K562 (cell line): ENCODE results near the gene PMIS2. TPM values are rescaled to one million over a fixed set of nuclear protein-coding genes. Genes with fewer than 3 reads are reported as not detected.

Source experiments
- ARHGAP35 ChIP-seq: fragments of 450-650 bp; IDR thresholded peaks from 2 replicates; pipeline ENCODE4 v1.6.1; 2018; ENCODE audit not compliant: partially characterized antibody
- CTBP1 ChIP-seq: fragments of 450-650 bp; IDR thresholded peaks from 2 replicates; pipeline ENCODE4 v1.6.1; 2016; ENCODE audit warnings: borderline replicate concordance
- DEAF1 ChIP-seq: fragments of 450-650 bp; formaldehyde crosslinking; IDR thresholded peaks from 2 replicates; pipeline ENCODE4 v1.4.0; 2020; ENCODE audit warnings: mild to moderate bottlenecking, moderate library complexity
- ETS2 ChIP-seq: IDR thresholded peaks from 2 replicates; pipeline ENCODE4 v1.6.1; 2016; ENCODE audit warnings: borderline replicate concordance, missing genetic modification characterization, mild to moderate bottlenecking, moderate library complexity, missing compliant biosample characterization; ENCODE audit not compliant: poor library complexity, severe bottlenecking
- JUN ChIP-seq, 2 experiments: sonication (generic) in 1 of 2; formaldehyde crosslinking in 1 of 2; IDR thresholded peaks; 2 replicates each; pipeline versions ENCODE4 v1.6.1 to v1.8.0; 2012 to 2022; ENCODE audit warnings: borderline replicate concordance in 2 of 2, mild to moderate bottlenecking in 2 of 2, improper control_type of control experiment in 1 of 2, low read depth in 1 of 2, low read length in 1 of 2, missing genetic modification reagents in 1 of 2
- MNT ChIP-seq, 2 experiments: fragments of 450-650 bp; conservative IDR thresholded peaks; 2 replicates each; pipeline ENCODE4 v1.6.1; 2017; ENCODE audit warnings: mild to moderate bottlenecking in 2 of 2, moderate library complexity in 2 of 2
- POLR2A ChIP-seq: fragments of 450-650 bp; conservative IDR thresholded peaks from 2 replicates; pipeline ENCODE4 v1.6.1; 2016
- POLR2AphosphoS5 ChIP-seq: IDR thresholded peaks from 2 replicates; pipeline ENCODE4 v1.6.1; 2011; ENCODE audit warnings: mild to moderate bottlenecking, low read depth, low read length, moderate library complexity; ENCODE audit not compliant: control insufficient read depth, insufficient read depth
- PYGO2 ChIP-seq: fragments of 450-650 bp; IDR thresholded peaks from 2 replicates; pipeline ENCODE4 v1.6.1; 2016; ENCODE audit warnings: mild to moderate bottlenecking, missing genetic modification characterization, moderate library complexity, missing compliant biosample characterization
- SIN3A ChIP-seq, 2 experiments: fragments of 150-350 bp in 1 of 2; IDR thresholded peaks; 2 replicates each; pipeline ENCODE4 v1.6.1; 2011 to 2016; ENCODE audit warnings: borderline replicate concordance in 2 of 2, low read depth in 2 of 2, low read length in 2 of 2, mild to moderate bottlenecking in 2 of 2, moderate library complexity in 2 of 2; ENCODE audit not compliant: control insufficient read depth in 1 of 2
- SP2 ChIP-seq: IDR thresholded peaks from 2 replicates; pipeline ENCODE4 v1.6.1; 2011; ENCODE audit warnings: mild to moderate bottlenecking, low read depth, low read length, moderate library complexity; ENCODE audit not compliant: poor library complexity, severe bottlenecking; ENCODE audit errors: extremely low read depth
- XRCC3 ChIP-seq: fragments of 450-650 bp; IDR thresholded peaks from 2 replicates; pipeline ENCODE4 v1.6.1; 2017; ENCODE audit warnings: mild to moderate bottlenecking, moderate library complexity
- ZNF197 ChIP-seq: fragments of 200-800 bp; sonication (Bioruptor generic); IDR thresholded peaks from 2 replicates; pipeline ENCODE4 v1.6.1; 2016; ENCODE audit warnings: low read depth, missing genetic modification characterization, missing compliant biosample characterization
- polyA plus RNA-seq, 8 experiments: library from polyadenylated mRNA; depleted of rRNA in 4 of 8; stranded (reverse) in 5 of 8; unstranded in 3 of 8; fragments of >200 nt; fragmentation: Nextera tagmentation in 2 of 8; fragmentation: Illumina TruSeq in 1 of 8; extraction: Ambion mirVana in 2 of 8; extraction: Trizol in 1 of 8; gene quantifications; 2 replicates each; pipeline versions ENCODE4 v1.2.1 to v1.2.3, GENCODE V29; 2011 to 2014; ENCODE audit warnings: inconsistent platforms in 1 of 8, missing spikeins in 1 of 8
- total RNA-seq, 7 experiments: library from RNA; depleted of rRNA in 6 of 7; stranded (reverse); fragments of >200 nt in 6 of 7; fragmentation: Illumina TruSeq in 2 of 7; extraction: Trizol in 2 of 7; gene quantifications; 2 replicates each; pipeline versions ENCODE4 v1.2.1 to v1.2.3, GENCODE V29; 2011 to 2021; ENCODE audit warnings: low replicate concordance in 1 of 7
- TF ChIP-seq, protein P1 (sequence below): sonication (generic); formaldehyde crosslinking; IDR thresholded peaks from 2 replicates; pipeline ENCODE4 v1.8.0; 2022; ENCODE audit warnings: mild to moderate bottlenecking, missing genetic modification reagents
- TF ChIP-seq, protein P2 (sequence below): sonication (generic); formaldehyde crosslinking; IDR thresholded peaks from 2 replicates; pipeline ENCODE4 v1.8.0; 2022; ENCODE audit warnings: missing genetic modification reagents, mild to moderate bottlenecking, borderline replicate concordance

PMIS2 gene
- total and polyA plus RNA-seq, 9 of the 15 experiments (the other 6 are each of a cell fraction or from before 2014, with no cell fraction given), result not detected

GRCh38 chr19:35557539-35558399 is 28.2 kb upstream of the PMIS2 start (continued):
- TF ChIP-seq, protein P1, sequence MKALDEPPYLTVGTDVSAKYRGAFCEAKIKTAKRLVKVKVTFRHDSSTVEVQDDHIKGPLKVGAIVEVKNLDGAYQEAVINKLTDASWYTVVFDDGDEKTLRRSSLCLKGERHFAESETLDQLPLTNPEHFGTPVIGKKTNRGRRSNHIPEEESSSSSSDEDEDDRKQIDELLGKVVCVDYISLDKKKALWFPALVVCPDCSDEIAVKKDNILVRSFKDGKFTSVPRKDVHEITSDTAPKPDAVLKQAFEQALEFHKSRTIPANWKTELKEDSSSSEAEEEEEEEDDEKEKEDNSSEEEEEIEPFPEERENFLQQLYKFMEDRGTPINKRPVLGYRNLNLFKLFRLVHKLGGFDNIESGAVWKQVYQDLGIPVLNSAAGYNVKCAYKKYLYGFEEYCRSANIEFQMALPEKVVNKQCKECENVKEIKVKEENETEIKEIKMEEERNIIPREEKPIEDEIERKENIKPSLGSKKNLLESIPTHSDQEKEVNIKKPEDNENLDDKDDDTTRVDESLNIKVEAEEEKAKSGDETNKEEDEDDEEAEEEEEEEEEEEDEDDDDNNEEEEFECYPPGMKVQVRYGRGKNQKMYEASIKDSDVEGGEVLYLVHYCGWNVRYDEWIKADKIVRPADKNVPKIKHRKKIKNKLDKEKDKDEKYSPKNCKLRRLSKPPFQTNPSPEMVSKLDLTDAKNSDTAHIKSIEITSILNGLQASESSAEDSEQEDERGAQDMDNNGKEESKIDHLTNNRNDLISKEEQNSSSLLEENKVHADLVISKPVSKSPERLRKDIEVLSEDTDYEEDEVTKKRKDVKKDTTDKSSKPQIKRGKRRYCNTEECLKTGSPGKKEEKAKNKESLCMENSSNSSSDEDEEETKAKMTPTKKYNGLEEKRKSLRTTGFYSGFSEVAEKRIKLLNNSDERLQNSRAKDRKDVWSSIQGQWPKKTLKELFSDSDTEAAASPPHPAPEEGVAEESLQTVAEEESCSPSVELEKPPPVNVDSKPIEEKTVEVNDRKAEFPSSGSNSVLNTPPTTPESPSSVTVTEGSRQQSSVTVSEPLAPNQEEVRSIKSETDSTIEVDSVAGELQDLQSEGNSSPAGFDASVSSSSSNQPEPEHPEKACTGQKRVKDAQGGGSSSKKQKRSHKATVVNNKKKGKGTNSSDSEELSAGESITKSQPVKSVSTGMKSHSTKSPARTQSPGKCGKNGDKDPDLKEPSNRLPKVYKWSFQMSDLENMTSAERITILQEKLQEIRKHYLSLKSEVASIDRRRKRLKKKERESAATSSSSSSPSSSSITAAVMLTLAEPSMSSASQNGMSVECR (CRISPR knock-in tag), result no peak
- TF ChIP-seq ARHGAP35 (no peak), XRCC3 (no peak), POLR2A (no peak), MNT (conservative IDR thresholded peaks at IDR 0.05) (peak in 1 of 2 experiments; percentile 58; a peak in 2 of 4 replicates), POLR2AphosphoS5 (no peak), ZNF197 (CRISPR knock-in tag) (no peak), SP2 (no peak), DEAF1 (CRISPR knock-in tag) (no peak), PYGO2 (no peak), CTBP1 (peak; percentile 86), SIN3A (IDR thresholded peaks at IDR 0.05; ENCODE audit: borderline replicate concordance in 2 of 2, control insufficient read depth in 1 of 2, low read depth in 2 of 2, low read length in 2 of 2) (no peak), ETS2 (no peak), JUN (IDR thresholded peaks at IDR 0.05; ENCODE audit: borderline replicate concordance, low read depth, low read length) (no peak), JUN (CRISPR knock-in tag; IDR thresholded peaks at IDR 0.05; ENCODE audit: borderline replicate concordance) (no peak)
- TF ChIP-seq, protein P2, sequence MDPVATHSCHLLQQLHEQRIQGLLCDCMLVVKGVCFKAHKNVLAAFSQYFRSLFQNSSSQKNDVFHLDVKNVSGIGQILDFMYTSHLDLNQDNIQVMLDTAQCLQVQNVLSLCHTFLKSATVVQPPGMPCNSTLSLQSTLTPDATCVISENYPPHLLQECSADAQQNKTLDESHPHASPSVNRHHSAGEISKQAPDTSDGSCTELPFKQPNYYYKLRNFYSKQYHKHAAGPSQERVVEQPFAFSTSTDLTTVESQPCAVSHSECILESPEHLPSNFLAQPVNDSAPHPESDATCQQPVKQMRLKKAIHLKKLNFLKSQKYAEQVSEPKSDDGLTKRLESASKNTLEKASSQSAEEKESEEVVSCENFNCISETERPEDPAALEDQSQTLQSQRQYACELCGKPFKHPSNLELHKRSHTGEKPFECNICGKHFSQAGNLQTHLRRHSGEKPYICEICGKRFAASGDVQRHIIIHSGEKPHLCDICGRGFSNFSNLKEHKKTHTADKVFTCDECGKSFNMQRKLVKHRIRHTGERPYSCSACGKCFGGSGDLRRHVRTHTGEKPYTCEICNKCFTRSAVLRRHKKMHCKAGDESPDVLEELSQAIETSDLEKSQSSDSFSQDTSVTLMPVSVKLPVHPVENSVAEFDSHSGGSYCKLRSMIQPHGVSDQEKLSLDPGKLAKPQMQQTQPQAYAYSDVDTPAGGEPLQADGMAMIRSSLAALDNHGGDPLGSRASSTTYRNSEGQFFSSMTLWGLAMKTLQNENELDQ (CRISPR knock-in tag), result no peak
